ENCODE results near the gene EPC1.

The EPC1 gene

GRCh38 chr10:32307609-32308008 is 39.3 kb downstream of the EPC1 start:
- H3K4me1 Mint-ChIP-seq (ENCODE audit: low read depth) = peaks cover 66% of the 10 kb centered on the region

GRCh38 chr10:32299354-32299980 is 47.5 kb downstream of the EPC1 start:
- H3K27me3 Mint-ChIP-seq = no peaks in the 10 kb centered on the region
- no peak overlapping the region for H3K4me3 Mint-ChIP-seq
- DNase-seq = no peak
- peaks cover 63% of the 10 kb centered on the region for H3K36me3 Mint-ChIP-seq (ENCODE audit: low read depth)
- peak overlapping the region; percentile 89 for H3K27ac Mint-ChIP-seq
- no peaks in the 10 kb centered on the region for H3K9me3 Mint-ChIP-seq
- peaks cover 69% of the 10 kb centered on the region for H3K4me1 Mint-ChIP-seq (ENCODE audit: low read depth)

More at GRCh38 chr10:32307609-32308008, 39.3 kb downstream of the EPC1 start:
- Mint-ChIP-seq H3K9me3 (no peaks in the 10 kb centered on the region), H3K36me3 (ENCODE audit: low read depth) (peaks cover 61% of the 10 kb centered on the region), H3K27ac (peak overlapping the region; percentile 73), H3K4me3 (peak overlapping the region; percentile 51), H3K27me3 (no peaks in the 10 kb centered on the region)
- DNase-seq = no peak

- Mint-ChIP-seq H3K36me3 (ENCODE audit: low read depth) (peaks cover 56% of the 10 kb centered on the region), H3K27ac (peak overlapping the region; percentile 89), H3K9me3 (no peaks in the 10 kb centered on the region), H3K4me3 (no peak overlapping the region), H3K27me3 (no peaks in the 10 kb centered on the region), H3K4me1 (ENCODE audit: low read depth) (peaks cover 61% of the 10 kb centered on the region)
- no peak for DNase-seq
Measured at GRCh38 chr10:32298075-32298812, 48.7 kb downstream of the EPC1 start.

- Mint-ChIP-seq H3K36me3 (ENCODE audit: low read depth) (peaks cover 50% of the 10 kb centered on the region), H3K4me3 (no peak overlapping the region), H3K27me3 (no peaks in the 10 kb centered on the region), H3K27ac (peak overlapping the region; percentile 53), H3K9me3 (no peaks in the 10 kb centered on the region), H3K4me1 (ENCODE audit: low read depth) (peaks cover 41% of the 10 kb centered on the region)
- DNase-seq = no peak
Measured at GRCh38 chr10:32295027-32295426, 51.9 kb downstream of the EPC1 start.

- Mint-ChIP-seq H3K4me1 (ENCODE audit: low read depth) (peaks cover 30% of the 10 kb centered on the region), H3K4me3 (no peak overlapping the region), H3K36me3 (ENCODE audit: low read depth) (peaks cover 50% of the 10 kb centered on the region), H3K9me3 (no peaks in the 10 kb centered on the region), H3K27me3 (no peaks in the 10 kb centered on the region), H3K27ac (no peak overlapping the region)
- DNase-seq = no peak
Measured at GRCh38 chr10:32293581-32293980, 53.4 kb downstream of the EPC1 start.

- H3K27me3 Mint-ChIP-seq = no peaks in the 10 kb centered on the region
- H3K4me1 Mint-ChIP-seq (ENCODE audit: low read depth) = peaks cover 16% of the 10 kb centered on the region
- no peak for DNase-seq
- H3K27ac Mint-ChIP-seq = no peak overlapping the region
- H3K36me3 Mint-ChIP-seq (ENCODE audit: low read depth) = peaks cover 75% of the 10 kb centered on the region
- no peaks in the 10 kb centered on the region for H3K9me3 Mint-ChIP-seq
- H3K4me3 Mint-ChIP-seq = no peak overlapping the region
Measured at GRCh38 chr10:32279795-32280194, 67.2 kb downstream of the EPC1 start.

GRCh38 chr10:32273336-32273735 is 73.6 kb downstream of the EPC1 start:
- peaks cover 87% of the 10 kb centered on the region for H3K36me3 Mint-ChIP-seq (ENCODE audit: low read depth)
- peaks cover 24% of the 10 kb centered on the region for H3K4me1 Mint-ChIP-seq (ENCODE audit: low read depth)
- peak overlapping the region; percentile 59 for H3K27ac Mint-ChIP-seq
- H3K27me3 Mint-ChIP-seq = no peaks in the 10 kb centered on the region
- no peaks in the 10 kb centered on the region for H3K9me3 Mint-ChIP-seq
- DNase-seq = no peak
- H3K4me3 Mint-ChIP-seq = no peak overlapping the region

- Mint-ChIP-seq H3K4me3 (no peak overlapping the region), H3K36me3 (ENCODE audit: low read depth) (peaks cover 93% of the 10 kb centered on the region), H3K27ac (no peak overlapping the region), H3K9me3 (no peaks in the 10 kb centered on the region), H3K4me1 (ENCODE audit: low read depth) (peaks cover 22% of the 10 kb centered on the region), H3K27me3 (no peaks in the 10 kb centered on the region)
- no peak for DNase-seq
Measured at GRCh38 chr10:32271617-32272016, 75.3 kb downstream of the EPC1 start.

- H3K27me3 Mint-ChIP-seq = no peaks in the 10 kb centered on the region
- H3K4me3 Mint-ChIP-seq = no peak overlapping the region
- peaks cover 86% of the 10 kb centered on the region for H3K36me3 Mint-ChIP-seq (ENCODE audit: low read depth)
- H3K27ac Mint-ChIP-seq = peak overlapping the region; percentile 51
- H3K4me1 Mint-ChIP-seq (ENCODE audit: low read depth) = peaks cover 21% of the 10 kb centered on the region
- H3K9me3 Mint-ChIP-seq = no peaks in the 10 kb centered on the region
- no peak for DNase-seq
Measured at GRCh38 chr10:32269343-32270100, 77.4 kb downstream of the EPC1 start.

GRCh38 chr10:32268788-32269187 is 78.2 kb downstream of the EPC1 start:
- DNase-seq = no peak
- no peaks in the 10 kb centered on the region for H3K9me3 Mint-ChIP-seq
- H3K27me3 Mint-ChIP-seq = no peaks in the 10 kb centered on the region
- H3K4me3 Mint-ChIP-seq = no peak overlapping the region
- peak overlapping the region; percentile 55 for H3K27ac Mint-ChIP-seq
- peaks cover 78% of the 10 kb centered on the region for H3K36me3 Mint-ChIP-seq (ENCODE audit: low read depth)
- H3K4me1 Mint-ChIP-seq (ENCODE audit: low read depth) = peaks cover 21% of the 10 kb centered on the region

GRCh38 chr10:32266979-32267378 is 80.0 kb downstream of the EPC1 start:
- no peak for DNase-seq
- Mint-ChIP-seq H3K27me3 (no peaks in the 10 kb centered on the region), H3K9me3 (no peaks in the 10 kb centered on the region), H3K36me3 (ENCODE audit: low read depth) (peaks cover 61% of the 10 kb centered on the region), H3K4me3 (no peak overlapping the region), H3K27ac (peak overlapping the region; percentile 50), H3K4me1 (ENCODE audit: low read depth) (peaks cover 26% of the 10 kb centered on the region)

GRCh38 chr10:32266566-32266965 is 80.4 kb downstream of the EPC1 start:
- Mint-ChIP-seq H3K4me1 (ENCODE audit: low read depth) (peaks cover 26% of the 10 kb centered on the region), H3K27me3 (no peaks in the 10 kb centered on the region), H3K9me3 (no peaks in the 10 kb centered on the region), H3K27ac (peak overlapping the region; percentile 50), H3K36me3 (ENCODE audit: low read depth) (peaks cover 57% of the 10 kb centered on the region), H3K4me3 (no peak overlapping the region)
- no peak for DNase-seq

GRCh38 chr10:32265756-32266155 is 81.2 kb downstream of the EPC1 start:
- H3K9me3 Mint-ChIP-seq = no peaks in the 10 kb centered on the region
- no peak for DNase-seq

GRCh38 chr10:32263300-32263699 is 83.7 kb downstream of the EPC1 start:
- DNase-seq = no peak
- Mint-ChIP-seq H3K27ac (no peak overlapping the region), H3K4me1 (ENCODE audit: low read depth) (peaks cover 10% of the 10 kb centered on the region), H3K9me3 (no peaks in the 10 kb centered on the region), H3K27me3 (no peaks in the 10 kb centered on the region), H3K36me3 (ENCODE audit: low read depth) (peaks cover 24% of the 10 kb centered on the region), H3K4me3 (no peak overlapping the region)

More at GRCh38 chr10:32265756-32266155, 81.2 kb downstream of the EPC1 start:
- Mint-ChIP-seq H3K4me1 (ENCODE audit: low read depth) (peaks cover 26% of the 10 kb centered on the region), H3K27me3 (no peaks in the 10 kb centered on the region), H3K27ac (no peak overlapping the region), H3K4me3 (no peak overlapping the region), H3K36me3 (ENCODE audit: low read depth) (peaks cover 49% of the 10 kb centered on the region)

- Mint-ChIP-seq H3K27me3 (no peaks in the 10 kb centered on the region), H3K4me3 (no peak overlapping the region), H3K9me3 (no peaks in the 10 kb centered on the region), H3K27ac (no peak overlapping the region), H3K4me1 (ENCODE audit: low read depth) (peaks cover 13% of the 10 kb centered on the region), H3K36me3 (ENCODE audit: low read depth) (no peaks in the 10 kb centered on the region)
- DNase-seq = no peak
Measured at GRCh38 chr10:32259551-32259950, 87.4 kb downstream of the EPC1 start.
